HG02588 (cell line): ENCODE results near the gene MTMR8.

Experiments used
- ATAC-seq: cut with Tn5 transposase; IDR thresholded peaks from one replicate; pipeline ENCODE4 v1.9.1; 2021; ENCODE audit warnings: mild to moderate bottlenecking, moderate library complexity; ENCODE audit not compliant: unreplicated experiment

Gene MTMR8

GRCh38 chrX:64313624-64314023 is 81.6 kb downstream of the MTMR8 start:
- no peak for ATAC-seq

DNA sequence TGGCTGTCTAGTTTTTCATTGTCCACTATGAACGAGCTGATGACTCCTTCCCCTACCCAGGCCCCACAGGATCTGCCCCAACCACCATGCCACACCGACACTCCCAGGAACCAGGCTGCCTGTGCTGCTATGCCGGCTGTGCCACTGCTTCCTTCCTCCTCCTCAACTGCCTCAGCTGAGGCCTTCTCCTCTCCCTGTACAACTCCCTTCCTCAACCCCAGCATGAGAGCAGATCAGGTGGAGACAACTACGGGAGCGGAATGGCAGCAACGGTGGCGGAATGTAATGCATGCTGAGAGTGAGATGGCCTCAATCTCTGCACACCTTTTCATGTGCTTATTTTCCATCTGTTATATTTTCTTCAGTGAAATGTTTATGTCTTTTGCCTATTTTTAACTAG is 88.5 kb downstream of the MTMR8 start:
- no peak for ATAC-seq

DNA sequence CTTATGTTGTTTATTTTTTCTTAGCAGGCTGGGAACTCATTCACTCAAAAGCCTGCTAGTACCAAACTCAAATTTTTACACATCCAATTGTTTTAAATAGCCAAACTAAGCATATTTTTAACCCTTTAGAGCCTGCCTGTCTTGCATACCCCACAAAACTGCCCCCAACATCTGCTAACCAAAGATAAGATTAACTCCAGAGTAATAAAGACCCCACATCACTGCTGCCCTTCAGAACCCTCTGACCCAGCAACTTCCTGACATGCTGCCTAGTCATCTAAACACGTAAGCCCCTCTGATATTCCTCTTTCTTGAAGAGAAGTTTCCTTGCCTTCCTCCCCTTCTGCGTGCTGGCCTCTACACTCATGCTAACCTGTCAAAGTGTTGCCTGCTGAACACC is 104.1 kb downstream of the MTMR8 start:
- ATAC-seq: no peak

- no peak for ATAC-seq
Observed at GRCh38 chrX:64265265-64265664, 130.0 kb downstream of the MTMR8 start.

- ATAC-seq: no peak
Observed at GRCh38 chrX:64230123-64230970, 164.9 kb downstream of the MTMR8 start, which contains the start of gene ASB12. ASB12 (minus strand) TSS chrX:64230607; CDS start chrX:64225650, 4,957 bp downstream.

- no peak for ATAC-seq
Observed at GRCh38 chrX:64229154-64229553, 166.1 kb downstream of the MTMR8 start.
